GM23338 (cell line): ENCODE measurements around the gene BCAS3. TPM values are rescaled to one million over a fixed set of nuclear protein-coding genes. Genes with fewer than 3 reads are reported as not detected.

Experiments
- ATAC-seq: fragments of 200-7000 bp; cut with Tn5 transposase; 3 replicates; pipeline ENCODE4 v1.9.1; 2020
- DNase-seq: peaks from one replicate; pipeline ENCODE4 v3.0.0-alpha.2; 2015; ENCODE audit warnings: low spot score
- H2AFZ ChIP-seq: fragments of 200-600 bp; sonication (generic); 2 replicates; pipeline ENCODE4 v1.8.0; 2016; ENCODE audit warnings: antibody characterized with exemption, mild to moderate bottlenecking, moderate library complexity
- H3F3A ChIP-seq: fragments of 200-600 bp; sonication (generic); replicated peaks from 2 replicates; pipeline ENCODE4 v1.8.0; 2017; ENCODE audit warnings: antibody characterized with exemption, mixed run types, low read depth
- H3K27ac ChIP-seq: fragments of 200-600 bp; sonication (generic); 2 replicates; pipeline ENCODE4 v1.6.1; 2016; ENCODE audit warnings: low read depth
- H3K27me3 ChIP-seq: fragments of 200-600 bp; sonication (generic); 2 replicates; pipeline ENCODE4 v1.8.0; 2016; ENCODE audit warnings: mild to moderate bottlenecking, mixed run types, moderate library complexity; ENCODE audit not compliant: insufficient read depth
- H3K36me3 ChIP-seq: fragments of 200-600 bp; sonication (generic); 2 replicates; pipeline ENCODE4 v1.8.0; 2016; ENCODE audit warnings: mild to moderate bottlenecking; ENCODE audit not compliant: insufficient read depth
- H3K4me1 ChIP-seq: fragments of 200-600 bp; sonication (generic); 2 replicates; pipeline ENCODE4 v1.8.0; 2016; ENCODE audit warnings: mild to moderate bottlenecking, moderate library complexity; ENCODE audit not compliant: insufficient read depth
- H3K4me2 ChIP-seq: fragments of 200-600 bp; sonication (generic); 2 replicates; pipeline ENCODE4 v1.7.1; 2017; ENCODE audit warnings: mixed run types
- H3K4me3 ChIP-seq: fragments of 200-600 bp; sonication (generic); 2 replicates; pipeline ENCODE4 v1.6.1; 2016; ENCODE audit warnings: mixed run types
- H3K79me2 ChIP-seq: fragments of 200-600 bp; sonication (generic); replicated peaks from 2 replicates; pipeline ENCODE4 v1.8.0; 2017; ENCODE audit warnings: mild to moderate bottlenecking; ENCODE audit not compliant: insufficient read depth
- H3K9me2 ChIP-seq: fragments of 200-600 bp; sonication (generic); 2 replicates; pipeline ENCODE4 v1.8.0; 2017; ENCODE audit not compliant: insufficient read depth
- H4K20me1 ChIP-seq: fragments of 200-600 bp; sonication (generic); replicated peaks from 2 replicates; pipeline ENCODE4 v1.8.0; 2017; ENCODE audit warnings: mild to moderate bottlenecking; ENCODE audit not compliant: insufficient read depth
- H3K27ac Mint-ChIP-seq: 2 replicates; pipeline ENCODE4 v1.8.0; 2020; ENCODE audit warnings: inconsistent platforms, mild to moderate bottlenecking, moderate library complexity, mixed read lengths
- H3K27me3 Mint-ChIP-seq: 3 replicates; pipeline ENCODE4 v1.8.0; 2022; ENCODE audit warnings: low read depth, mild to moderate bottlenecking, moderate library complexity, mixed read lengths, inconsistent platforms; ENCODE audit not compliant: insufficient read depth, poor library complexity
- H3K36me3 Mint-ChIP-seq: 3 replicates; pipeline ENCODE4 v1.8.0; 2021; ENCODE audit warnings: low read depth, mild to moderate bottlenecking, inconsistent platforms, moderate library complexity, mixed read lengths
- H3K4me1 Mint-ChIP-seq: 3 replicates; pipeline ENCODE4 v1.8.0; 2020; ENCODE audit warnings: mild to moderate bottlenecking, inconsistent platforms, mixed read lengths
- H3K4me3 Mint-ChIP-seq: 3 replicates; pipeline ENCODE4 v1.8.0; 2021; ENCODE audit warnings: moderate library complexity, mild to moderate bottlenecking, inconsistent platforms, mixed read lengths
- H3K9me3 Mint-ChIP-seq: 3 replicates; pipeline ENCODE4 v1.8.0; 2020; ENCODE audit warnings: moderate library complexity, mild to moderate bottlenecking, inconsistent platforms, mixed read lengths
- EZH2 ChIP-seq: fragments of 200-600 bp; sonication (generic); IDR thresholded peaks from one replicate; pipeline ENCODE4 v1.8.0; 2017; ENCODE audit warnings: antibody characterized with exemption, mild to moderate bottlenecking, low read depth; ENCODE audit not compliant: unreplicated experiment
- EZH2phosphoT487 ChIP-seq: fragments of 200-600 bp; sonication (generic); IDR thresholded peaks from one replicate; pipeline ENCODE4 v1.8.1; 2018; ENCODE audit warnings: antibody characterized with exemption; ENCODE audit not compliant: unreplicated experiment
- JUNB ChIP-seq: IDR thresholded peaks from one replicate; pipeline ENCODE4 v1.6.1; 2016; ENCODE audit warnings: antibody characterized with exemption; ENCODE audit not compliant: unreplicated experiment
- ZNF114 ChIP-seq: fragments of 250-450 bp; sonication (Bioruptor Pico); IDR thresholded peaks from 2 replicates; pipeline ENCODE4 v1.5.0; 2020; ENCODE audit warnings: mild to moderate bottlenecking, moderate library complexity
- polyA plus RNA-seq: library from polyadenylated mRNA; unstranded; fragments of >200 nt; fragmentation: Nextera tagmentation; extraction: Ambion mirVana; gene quantifications from 2 replicates; pipeline ENCODE4 v1.2.1, GENCODE V29; 2016
- total RNA-seq: library from RNA; depleted of rRNA; stranded (reverse); fragments of >200 nt; shearing (Covaris generic); gene quantifications from 2 replicates; pipeline ENCODE4 v1.2.3, GENCODE V29; 2014
- TF ChIP-seq, protein P1 (sequence below): fragments of 250-450 bp; sonication (Bioruptor Pico); IDR thresholded peaks from 2 replicates; pipeline ENCODE4 v1.5.0; 2020; ENCODE audit warnings: mild to moderate bottlenecking, moderate library complexity
- TF ChIP-seq, protein P2 (sequence below): IDR thresholded peaks from 2 replicates; pipeline ENCODE4 v1.6.1; 2016; ENCODE audit warnings: antibody characterized with exemption
- TF ChIP-seq, protein P3 (sequence below), 2 experiments: fragments of 200-600 bp in 1 of 2; sonication (generic) in 1 of 2; conservative IDR thresholded peaks; 2 replicates each; pipeline versions ENCODE4 v1.5.1 to v1.6.1; 2016 to 2017; ENCODE audit warnings: antibody characterized with exemption in 2 of 2, low read depth in 2 of 2, mild to moderate bottlenecking in 2 of 2, moderate library complexity in 1 of 2

BCAS3 gene
- total and polyA plus RNA-seq, 2 experiments from 2014 or later: 8.2 to 28.0 TPM

- Mint-ChIP-seq H3K27ac (no peak overlapping the region), H3K36me3 (no peaks in the 10 kb centered on the region), H3K4me1 (no peaks in the 10 kb centered on the region; the same call in 1 of the 3 replicates), H3K27me3 (no peaks in the 10 kb centered on the region), H3K4me3 (no peak overlapping the region), H3K9me3 (no peaks in the 10 kb centered on the region)
- H3K4me3 ChIP-seq: no peak overlapping the region
- H3K4me2 ChIP-seq: no peak overlapping the region
- no peak overlapping the region for H3K27ac ChIP-seq
- no peaks in the 10 kb centered on the region for H3K9me2 ChIP-seq
- peaks cover 6% of the 10 kb centered on the region; the same call in 1 of the 2 replicates for H3K4me1 ChIP-seq
- no peak overlapping the region for H2AFZ ChIP-seq
- DNase-seq (no peak), ATAC-seq (no peak)
- TF ChIP-seq JUNB (no peak), EZH2 (no peak), ZNF114 (CRISPR knock-in tag) (no peak), EZH2phosphoT487 (no peak)
- TF ChIP-seq, protein P1, sequence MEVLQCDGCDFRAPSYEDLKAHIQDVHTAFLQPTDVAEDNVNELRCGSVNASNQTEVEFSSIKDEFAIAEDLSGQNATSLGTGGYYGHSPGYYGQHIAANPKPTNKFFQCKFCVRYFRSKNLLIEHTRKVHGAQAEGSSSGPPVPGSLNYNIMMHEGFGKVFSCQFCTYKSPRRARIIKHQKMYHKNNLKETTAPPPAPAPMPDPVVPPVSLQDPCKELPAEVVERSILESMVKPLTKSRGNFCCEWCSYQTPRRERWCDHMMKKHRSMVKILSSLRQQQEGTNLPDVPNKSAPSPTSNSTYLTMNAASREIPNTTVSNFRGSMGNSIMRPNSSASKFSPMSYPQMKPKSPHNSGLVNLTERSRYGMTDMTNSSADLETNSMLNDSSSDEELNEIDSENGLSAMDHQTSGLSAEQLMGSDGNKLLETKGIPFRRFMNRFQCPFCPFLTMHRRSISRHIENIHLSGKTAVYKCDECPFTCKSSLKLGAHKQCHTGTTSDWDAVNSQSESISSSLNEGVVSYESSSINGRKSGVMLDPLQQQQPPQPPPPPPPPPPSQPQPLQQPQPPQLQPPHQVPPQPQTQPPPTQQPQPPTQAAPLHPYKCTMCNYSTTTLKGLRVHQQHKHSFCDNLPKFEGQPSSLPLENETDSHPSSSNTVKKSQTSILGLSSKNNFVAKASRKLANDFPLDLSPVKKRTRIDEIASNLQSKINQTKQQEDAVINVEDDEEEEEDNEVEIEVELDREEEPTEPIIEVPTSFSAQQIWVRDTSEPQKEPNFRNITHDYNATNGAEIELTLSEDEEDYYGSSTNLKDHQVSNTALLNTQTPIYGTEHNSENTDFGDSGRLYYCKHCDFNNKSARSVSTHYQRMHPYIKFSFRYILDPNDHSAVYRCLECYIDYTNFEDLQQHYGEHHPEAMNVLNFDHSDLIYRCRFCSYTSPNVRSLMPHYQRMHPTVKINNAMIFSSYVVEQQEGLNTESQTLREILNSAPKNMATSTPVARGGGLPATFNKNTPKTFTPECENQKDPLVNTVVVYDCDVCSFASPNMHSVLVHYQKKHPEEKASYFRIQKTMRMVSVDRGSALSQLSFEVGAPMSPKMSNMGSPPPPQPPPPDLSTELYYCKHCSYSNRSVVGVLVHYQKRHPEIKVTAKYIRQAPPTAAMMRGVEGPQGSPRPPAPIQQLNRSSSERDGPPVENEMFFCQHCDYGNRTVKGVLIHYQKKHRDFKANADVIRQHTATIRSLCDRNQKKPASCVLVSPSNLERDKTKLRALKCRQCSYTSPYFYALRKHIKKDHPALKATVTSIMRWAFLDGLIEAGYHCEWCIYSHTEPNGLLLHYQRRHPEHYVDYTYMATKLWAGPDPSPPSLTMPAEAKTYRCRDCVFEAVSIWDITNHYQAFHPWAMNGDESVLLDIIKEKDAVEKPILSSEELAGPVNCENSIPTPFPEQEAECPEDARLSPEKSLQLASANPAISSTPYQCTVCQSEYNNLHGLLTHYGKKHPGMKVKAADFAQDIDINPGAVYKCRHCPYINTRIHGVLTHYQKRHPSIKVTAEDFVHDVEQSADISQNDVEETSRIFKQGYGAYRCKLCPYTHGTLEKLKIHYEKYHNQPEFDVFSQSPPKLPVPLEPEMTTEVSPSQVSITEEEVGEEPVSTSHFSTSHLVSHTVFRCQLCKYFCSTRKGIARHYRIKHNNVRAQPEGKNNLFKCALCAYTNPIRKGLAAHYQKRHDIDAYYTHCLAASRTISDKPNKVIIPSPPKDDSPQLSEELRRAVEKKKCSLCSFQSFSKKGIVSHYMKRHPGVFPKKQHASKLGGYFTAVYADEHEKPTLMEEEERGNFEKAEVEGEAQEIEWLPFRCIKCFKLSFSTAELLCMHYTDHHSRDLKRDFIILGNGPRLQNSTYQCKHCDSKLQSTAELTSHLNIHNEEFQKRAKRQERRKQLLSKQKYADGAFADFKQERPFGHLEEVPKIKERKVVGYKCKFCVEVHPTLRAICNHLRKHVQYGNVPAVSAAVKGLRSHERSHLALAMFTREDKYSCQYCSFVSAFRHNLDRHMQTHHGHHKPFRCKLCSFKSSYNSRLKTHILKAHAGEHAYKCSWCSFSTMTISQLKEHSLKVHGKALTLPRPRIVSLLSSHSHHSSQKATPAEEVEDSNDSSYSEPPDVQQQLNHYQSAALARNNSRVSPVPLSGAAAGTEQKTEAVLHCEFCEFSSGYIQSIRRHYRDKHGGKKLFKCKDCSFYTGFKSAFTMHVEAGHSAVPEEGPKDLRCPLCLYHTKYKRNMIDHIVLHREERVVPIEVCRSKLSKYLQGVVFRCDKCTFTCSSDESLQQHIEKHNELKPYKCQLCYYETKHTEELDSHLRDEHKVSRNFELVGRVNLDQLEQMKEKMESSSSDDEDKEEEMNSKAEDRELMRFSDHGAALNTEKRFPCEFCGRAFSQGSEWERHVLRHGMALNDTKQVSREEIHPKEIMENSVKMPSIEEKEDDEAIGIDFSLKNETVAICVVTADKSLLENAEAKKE (CRISPR knock-in tag): no peak
- TF ChIP-seq, protein P2, sequence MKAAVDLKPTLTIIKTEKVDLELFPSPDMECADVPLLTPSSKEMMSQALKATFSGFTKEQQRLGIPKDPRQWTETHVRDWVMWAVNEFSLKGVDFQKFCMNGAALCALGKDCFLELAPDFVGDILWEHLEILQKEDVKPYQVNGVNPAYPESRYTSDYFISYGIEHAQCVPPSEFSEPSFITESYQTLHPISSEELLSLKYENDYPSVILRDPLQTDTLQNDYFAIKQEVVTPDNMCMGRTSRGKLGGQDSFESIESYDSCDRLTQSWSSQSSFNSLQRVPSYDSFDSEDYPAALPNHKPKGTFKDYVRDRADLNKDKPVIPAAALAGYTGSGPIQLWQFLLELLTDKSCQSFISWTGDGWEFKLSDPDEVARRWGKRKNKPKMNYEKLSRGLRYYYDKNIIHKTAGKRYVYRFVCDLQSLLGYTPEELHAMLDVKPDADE: no peak
- TF ChIP-seq, protein P3, sequence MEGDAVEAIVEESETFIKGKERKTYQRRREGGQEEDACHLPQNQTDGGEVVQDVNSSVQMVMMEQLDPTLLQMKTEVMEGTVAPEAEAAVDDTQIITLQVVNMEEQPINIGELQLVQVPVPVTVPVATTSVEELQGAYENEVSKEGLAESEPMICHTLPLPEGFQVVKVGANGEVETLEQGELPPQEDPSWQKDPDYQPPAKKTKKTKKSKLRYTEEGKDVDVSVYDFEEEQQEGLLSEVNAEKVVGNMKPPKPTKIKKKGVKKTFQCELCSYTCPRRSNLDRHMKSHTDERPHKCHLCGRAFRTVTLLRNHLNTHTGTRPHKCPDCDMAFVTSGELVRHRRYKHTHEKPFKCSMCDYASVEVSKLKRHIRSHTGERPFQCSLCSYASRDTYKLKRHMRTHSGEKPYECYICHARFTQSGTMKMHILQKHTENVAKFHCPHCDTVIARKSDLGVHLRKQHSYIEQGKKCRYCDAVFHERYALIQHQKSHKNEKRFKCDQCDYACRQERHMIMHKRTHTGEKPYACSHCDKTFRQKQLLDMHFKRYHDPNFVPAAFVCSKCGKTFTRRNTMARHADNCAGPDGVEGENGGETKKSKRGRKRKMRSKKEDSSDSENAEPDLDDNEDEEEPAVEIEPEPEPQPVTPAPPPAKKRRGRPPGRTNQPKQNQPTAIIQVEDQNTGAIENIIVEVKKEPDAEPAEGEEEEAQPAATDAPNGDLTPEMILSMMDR (conservative IDR thresholded peaks at IDR 0.05; ENCODE audit: low read depth in 2 of 2): no peak
- H3K36me3 ChIP-seq: no peaks in the 10 kb centered on the region
- no peaks in the 10 kb centered on the region for H4K20me1 ChIP-seq
- no peaks in the 10 kb centered on the region for H3F3A ChIP-seq
- H3K27me3 ChIP-seq: no peaks in the 10 kb centered on the region
- H3K79me2 ChIP-seq: no peaks in the 10 kb centered on the region
These were observed 587.7 kb downstream of the BCAS3 start for GRCh38 chr17:61265397-61265796.
